Astrocyte of the spinal cord (primary cell): ENCODE data around the gene KHSRP.
"Not testable (repeated sequence)": the region's sequence is repeated elsewhere in the genome, so short reads cannot be mapped to it uniquely, and the experiment has no call there.

Experiments
- DNase-seq: peaks from one replicate; pipeline ENCODE4 v3.0.0; 2011; ENCODE audit warnings: low read depth, low spot score
- H3K4me3 ChIP-seq: 2 replicates; pipeline ENCODE4 v1.5.1; 2011; ENCODE audit warnings: low read depth, mild to moderate bottlenecking, low read length, moderate library complexity
- CTCF ChIP-seq: IDR thresholded peaks from 2 replicates; pipeline ENCODE4 v1.5.1; 2012; ENCODE audit warnings: low read depth, mild to moderate bottlenecking, low read length, inconsistent platforms
- in situ Hi-C: cut with HindIII; loops from 2 replicates; pipeline ENCODE4 v1.10.0; 2017; ENCODE audit warnings: low sequenced_read_pairs

KHSRP gene

DNA sequence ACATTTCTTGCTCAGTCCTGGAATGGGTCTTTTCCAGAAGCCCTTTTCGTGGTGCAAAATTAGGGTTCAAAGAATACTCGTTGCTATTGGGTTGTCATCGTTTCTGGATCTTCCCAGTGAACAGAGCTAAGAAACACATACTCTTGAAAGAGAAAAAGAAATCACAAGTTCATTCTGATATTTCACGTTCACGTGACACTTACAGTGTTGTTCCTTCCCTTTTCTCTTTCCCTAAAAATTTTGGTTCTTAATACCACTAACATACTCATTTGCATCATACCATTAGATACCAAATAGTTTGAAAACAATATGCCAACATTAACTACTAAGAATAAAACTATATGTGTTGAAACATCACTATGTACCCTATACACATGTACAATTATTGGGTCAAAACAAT is 18.2 kb downstream of the KHSRP start:
- no peak for TF ChIP-seq CTCF

DNA sequence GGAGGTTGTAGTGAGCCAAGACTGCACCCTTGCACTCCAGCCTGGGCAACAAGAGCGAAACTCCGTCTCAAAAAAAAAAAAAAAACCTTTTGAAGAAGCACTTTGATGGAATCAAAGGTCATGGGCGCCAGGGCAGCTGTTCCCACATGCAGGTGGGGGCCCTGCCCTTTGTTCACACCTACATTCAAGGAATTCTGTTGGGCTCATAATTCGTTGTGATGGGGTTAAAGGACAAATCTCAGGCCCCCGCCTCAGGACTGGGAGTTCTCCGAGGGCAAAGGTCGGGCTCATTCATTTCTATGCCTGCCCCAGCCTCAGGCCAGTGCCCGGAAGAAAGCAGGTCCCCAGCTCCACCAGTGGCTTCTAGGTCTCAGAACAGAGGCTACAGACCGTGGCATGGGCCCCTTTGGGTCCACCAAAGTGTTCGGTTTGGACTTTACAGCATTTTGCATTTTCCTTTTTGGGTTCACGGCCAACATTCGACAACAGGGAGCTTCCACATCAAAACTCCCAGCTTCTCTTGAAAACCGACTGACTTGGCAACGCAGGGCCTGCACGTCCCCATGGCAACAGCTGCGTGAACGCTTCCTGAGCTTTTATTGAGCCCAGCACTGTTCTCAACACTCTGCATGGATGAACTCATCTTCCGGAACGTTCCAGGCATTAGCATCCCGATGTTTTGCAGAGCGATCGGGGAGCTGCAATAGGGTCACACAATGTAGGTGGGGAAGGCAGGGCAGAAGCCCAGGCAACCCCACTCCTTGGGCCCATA is 21.6 kb downstream of the KHSRP start:
- DNase-seq = peak; percentile 72
- TF ChIP-seq CTCF = no peak
- H3K4me3 ChIP-seq = no peak overlapping the region
- in situ Hi-C loops = no loop called here

More for the DNA sequence above, 18.2 kb downstream of the KHSRP start:
- in situ Hi-C loops = no loop called here
- no peak for DNase-seq
- H3K4me3 ChIP-seq = no peak overlapping the region

- in situ Hi-C loops = no loop called here
- TF ChIP-seq CTCF = no peak
- no peak overlapping the region for H3K4me3 ChIP-seq
- no peak for DNase-seq
These were observed 22.6 kb downstream of the KHSRP start for GRCh38 chr19:6402058-6402457.

- DNase-seq, in situ Hi-C loops, H3K4me3 ChIP-seq: not testable (repeated sequence)
These were observed 24.3 kb downstream of the KHSRP start for GRCh38 chr19:6400062-6400944.

DNA sequence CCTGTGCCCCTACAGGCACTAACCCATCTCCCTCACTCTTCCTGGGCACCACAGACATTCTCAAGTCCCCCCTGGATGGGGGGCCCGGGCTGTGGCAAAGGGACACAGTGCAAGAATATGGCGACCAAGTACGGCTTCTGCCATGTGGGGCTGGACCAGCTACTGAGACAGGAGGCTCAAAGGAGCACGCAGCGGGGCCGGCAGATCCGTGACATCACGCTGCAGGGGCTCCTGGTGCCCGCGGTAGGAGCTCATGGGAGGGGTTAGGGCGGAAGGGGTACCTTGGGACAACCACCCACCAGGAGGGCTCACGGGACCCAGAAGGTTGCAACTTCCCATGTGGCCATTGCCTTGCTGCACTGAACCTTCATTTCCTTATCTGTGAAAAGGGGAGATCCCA is 28.3 kb downstream of the KHSRP start:
- DNase-seq = no peak
- no peak for TF ChIP-seq CTCF
- H3K4me3 ChIP-seq = no peak overlapping the region
- in situ Hi-C loops = no loop called here

DNA sequence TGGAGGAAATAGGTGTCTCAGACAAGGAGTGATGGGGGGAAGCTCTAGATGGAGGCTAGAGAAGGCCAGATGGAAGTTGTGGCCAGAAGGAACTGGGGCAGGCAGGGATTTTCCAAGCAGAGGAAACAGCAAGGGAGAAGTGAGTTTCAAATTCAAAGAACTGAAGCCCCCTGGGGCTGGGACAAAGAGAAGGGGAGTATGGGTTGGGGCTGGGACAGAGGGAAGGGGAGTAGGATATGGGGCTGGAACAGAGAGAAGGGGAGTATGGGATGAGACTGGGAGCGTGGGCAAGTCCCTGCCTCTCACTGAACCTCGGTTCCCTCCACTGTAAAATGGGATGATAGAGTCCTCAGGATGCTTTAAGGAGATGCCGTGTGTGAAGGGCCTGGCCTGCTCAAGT is 29.8 kb downstream of the KHSRP start:
- no peak overlapping the region for H3K4me3 ChIP-seq
- DNase-seq = no peak
- in situ Hi-C loops = no loop called here
- TF ChIP-seq CTCF = no peak

DNA sequence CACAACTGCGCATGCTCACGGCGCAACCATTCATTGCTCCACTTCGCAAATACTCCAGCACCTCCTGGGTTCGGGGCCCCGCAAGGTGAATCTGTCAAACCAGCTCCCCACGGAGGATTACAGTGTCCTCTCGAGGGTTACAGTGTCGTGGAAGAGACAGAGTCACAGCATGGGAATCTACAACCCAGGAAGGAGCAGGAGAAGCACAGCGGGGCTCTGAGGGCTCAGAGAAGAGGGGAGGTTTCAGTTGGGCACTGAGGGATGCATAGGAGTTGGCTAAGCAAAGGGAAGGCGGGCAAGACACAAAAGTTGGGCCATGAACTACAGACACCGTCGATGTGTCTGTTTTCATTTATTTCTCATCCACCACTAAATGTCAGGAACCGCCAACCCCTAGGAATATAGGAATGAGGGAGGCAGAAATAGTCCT is 30.6 kb downstream of the KHSRP start:
- in situ Hi-C loops = no loop called here
- TF ChIP-seq CTCF = no peak
- peak overlapping the region; percentile 74 for H3K4me3 ChIP-seq
- no peak for DNase-seq
